ENCODE measurements around the gene RAD51B.

The RAD51B gene

GRCh38 chr14:67833403-67833802 lies 13.8 kb downstream of the RAD51B start:
- no peak for DNase-seq (ENCODE audit: low read depth in 3 of 3, low spot score in 1 of 3)

GRCh38 chr14:67835596-67835995 lies 16.0 kb downstream of the RAD51B start:
- no peak for DNase-seq (ENCODE audit: low read depth in 3 of 3, low spot score in 1 of 3)

- peak in 1 of 3 donors; percentile 28 for DNase-seq (ENCODE audit: low read depth in 3 of 3, low spot score in 1 of 3)
These were observed 17.5 kb downstream of the RAD51B start for GRCh38 chr14:67837011-67837624.

GRCh38 chr14:67846029-67846610 lies 26.5 kb downstream of the RAD51B start:
- DNase-seq (ENCODE audit: low read depth in 3 of 3, low spot score in 1 of 3), result no peak

GRCh38 chr14:67850066-67850830 lies 30.7 kb downstream of the RAD51B start:
- DNase-seq (ENCODE audit: low read depth in 3 of 3, low spot score in 1 of 3), result no peak

GRCh38 chr14:67851785-67852410 lies 32.3 kb downstream of the RAD51B start:
- no peak for DNase-seq (ENCODE audit: low read depth in 3 of 3, low spot score in 1 of 3)

- no peak for DNase-seq (ENCODE audit: low read depth in 3 of 3, low spot score in 1 of 3)
These were observed 33.5 kb downstream of the RAD51B start for GRCh38 chr14:67852926-67853604.

- DNase-seq (ENCODE audit: low read depth in 3 of 3, low spot score in 1 of 3), result no peak
These were observed 34.1 kb downstream of the RAD51B start for GRCh38 chr14:67853715-67854114.

GRCh38 chr14:67856827-67857226 lies 37.2 kb downstream of the RAD51B start:
- DNase-seq (ENCODE audit: low read depth in 3 of 3, low spot score in 1 of 3), result no peak

GRCh38 chr14:67857778-67858350 lies 38.3 kb downstream of the RAD51B start:
- no peak for DNase-seq (ENCODE audit: low read depth in 3 of 3, low spot score in 1 of 3)

GRCh38 chr14:67859169-67859749 lies 39.7 kb downstream of the RAD51B start:
- no peak for DNase-seq (ENCODE audit: low read depth in 3 of 3, low spot score in 1 of 3)

GRCh38 chr14:67863223-67863622 lies 43.6 kb downstream of the RAD51B start:
- DNase-seq (ENCODE audit: low read depth in 3 of 3, low spot score in 1 of 3), result no peak

- DNase-seq (ENCODE audit: low read depth in 3 of 3, low spot score in 1 of 3), result no peak
These were observed 55.8 kb downstream of the RAD51B start for GRCh38 chr14:67875175-67876006.

- DNase-seq (ENCODE audit: low read depth in 3 of 3, low spot score in 1 of 3), result no peak
These were observed 59.4 kb downstream of the RAD51B start for GRCh38 chr14:67879026-67879425.

GRCh38 chr14:67881225-67881624 lies 61.6 kb downstream of the RAD51B start:
- DNase-seq (ENCODE audit: low read depth in 3 of 3, low spot score in 1 of 3), result no peak

GRCh38 chr14:67882986-67883555 lies 63.5 kb downstream of the RAD51B start:
- DNase-seq (ENCODE audit: low read depth in 3 of 3, low spot score in 1 of 3), result no peak

- DNase-seq (ENCODE audit: low read depth in 3 of 3, low spot score in 1 of 3), result no peak
These were observed 64.1 kb downstream of the RAD51B start for GRCh38 chr14:67883717-67884116.

- DNase-seq (ENCODE audit: low read depth in 3 of 3, low spot score in 1 of 3), result no peak
These were observed 66.6 kb downstream of the RAD51B start for GRCh38 chr14:67886191-67886590.

GRCh38 chr14:67887478-67887877 lies 67.9 kb downstream of the RAD51B start:
- no peak for DNase-seq (ENCODE audit: low read depth in 3 of 3, low spot score in 1 of 3)

Data from stimulated activated CD4-positive, alpha-beta T cell treated with anti-CD3 and anti-CD28 coated beads, TNF-alpha, amount 100 ng/mL, for 1 hour (primary cell).